Left cardiac atrium (tissue), 4 donors: ENCODE measurements around the gene NDUFAF7. TPM values are rescaled to one million over a fixed set of nuclear protein-coding genes. Genes with fewer than 3 reads are reported as not detected.
A peak's percentile ranks its signal among the peaks of the same experiment; 100 is the strongest.
"Not testable (repeated sequence)": the region's sequence is repeated elsewhere in the genome, so short reads cannot be mapped to it uniquely, and the experiment has no call there.

Source experiments
- ATAC-seq, 2 donors: fragments of 200-7000 bp; cut with Tn5 transposase; one replicate each; pipeline ENCODE4 v1.9.1; 2020; ENCODE audit warnings: mild to moderate bottlenecking in 2 of 2, moderate library complexity in 2 of 2
- DNase-seq: peaks from one replicate; pipeline ENCODE4 v3.0.0-alpha.2; 2020
- intact Hi-C, 2 donors: fragments of 100-400 bp; cut with DNase I; formaldehyde crosslinking; loops; one replicate each; pipeline versions ENCODE4 v1.14.1 to v1.15.1; 2022 to 2023
- total RNA-seq, 2 donors: library from RNA; stranded (reverse); fragmentation: NEBNext Ultra II Directional; extraction: Animal tissue kit (Norgen Biotek cat#: 25700); gene quantifications; one replicate each; pipeline ENCODE4 v1.2.1, GENCODE V29; 2021
- donor health status: DM: no; HTN: yes; CAD: no.
- donor health status: DM: no; HTN: yes; CAD: no; lungs with severe emphysema.
- donor health status: DM: yes; HTN: yes; CAD: no.
- donor health status: Dilated cardiomyopathy.

The NDUFAF7 gene
- total RNA-seq, 2 donors from 2014 or later: 17.1 to 22.2 TPM

- intact Hi-C loops, ATAC-seq, DNase-seq: not testable (repeated sequence)
These were observed 24.7 kb upstream of the NDUFAF7 start for GRCh38 chr2:37206760-37207159.

GRCh38 chr2:37211212-37211611, 20.2 kb upstream of the NDUFAF7 start:
- intact Hi-C loops: no loop called here
- ATAC-seq (no peak), DNase-seq (no peak)

- ATAC-seq (no peak), DNase-seq (no peak)
These were observed 19.5 kb upstream of the NDUFAF7 start for GRCh38 chr2:37211939-37212338.

GRCh38 chr2:37215250-37215649, 16.2 kb upstream of the NDUFAF7 start:
- intact Hi-C loops: no loop called here
- ATAC-seq (no peak), DNase-seq (no peak)

More at GRCh38 chr2:37211939-37212338, 19.5 kb upstream of the NDUFAF7 start:
- intact Hi-C loops: no loop called here

- DNase-seq (no peak), ATAC-seq (no peak)
- intact Hi-C loops: no loop called here
These were observed 12.4 kb upstream of the NDUFAF7 start for GRCh38 chr2:37219046-37219445.

- ATAC-seq (no peak), DNase-seq (no peak)
- intact Hi-C loops: no loop called here
These were observed 8.3 kb upstream of the NDUFAF7 start for GRCh38 chr2:37223131-37223530.

- DNase-seq: no peak
- no peak for ATAC-seq
- intact Hi-C loops: no loop called here
These were observed 7.4 kb upstream of the NDUFAF7 start for GRCh38 chr2:37224063-37224462.

- intact Hi-C loops, ATAC-seq, DNase-seq: not testable (repeated sequence)
These were observed 6.3 kb upstream of the NDUFAF7 start for GRCh38 chr2:37225129-37225528.

- intact Hi-C loops: no loop called here
- DNase-seq (no peak), ATAC-seq (no peak)
These were observed 4.6 kb upstream of the NDUFAF7 start for GRCh38 chr2:37226863-37227262.

- no peak for ATAC-seq
- no peak for DNase-seq
- intact Hi-C loops: no loop called here
These were observed 2.7 kb upstream of the NDUFAF7 start for GRCh38 chr2:37228788-37229187.

- DNase-seq (no peak), ATAC-seq (peak; percentile 1 to 2)
- intact Hi-C loops: no loop called here
These were observed 877 bp upstream of the NDUFAF7 start for GRCh38 chr2:37230581-37230980.

- intact Hi-C loops: no loop called here
- peak; percentile 33 for DNase-seq
- ATAC-seq: peak; percentile 29 to 30
These were observed 874 bp downstream of the NDUFAF7 start for GRCh38 chr2:37232131-37232933.

GRCh38 chr2:37243435-37243834, 12.0 kb downstream of the NDUFAF7 start:
- ATAC-seq (no peak), DNase-seq (no peak)
- intact Hi-C loops: no loop called here

GRCh38 chr2:37244017-37244416, 12.6 kb downstream of the NDUFAF7 start:
- DNase-seq (no peak), ATAC-seq (peak in 1 of 2 donors; percentile 27)
- intact Hi-C loops: no loop called here

GRCh38 chr2:37244755-37245154, 13.3 kb downstream of the NDUFAF7 start:
- intact Hi-C loops: no loop called here
- ATAC-seq (no peak), DNase-seq (no peak)

- intact Hi-C loops: no loop called here
- DNase-seq: no peak
- no peak for ATAC-seq
These were observed 14.7 kb downstream of the NDUFAF7 start for GRCh38 chr2:37246205-37246604.

GRCh38 chr2:37250869-37251740, 19.6 kb downstream of the NDUFAF7 start:
- DNase-seq (no peak), ATAC-seq (no peak)
- intact Hi-C loops: no loop called here

GRCh38 chr2:37262522-37262921, 31.1 kb downstream of the NDUFAF7 start:
- no peak for ATAC-seq
- DNase-seq: no peak
- intact Hi-C loops: no loop called here

- no peak for DNase-seq
- intact Hi-C loops: no loop called here
- ATAC-seq: no peak
These were observed 32.4 kb downstream of the NDUFAF7 start for GRCh38 chr2:37263839-37264238.

- no peak for ATAC-seq
- intact Hi-C loops: no loop called here
- no peak for DNase-seq
These were observed 36.2 kb downstream of the NDUFAF7 start for GRCh38 chr2:37267685-37268084.
